ENCODE results near the gene FJX1.
A peak's percentile ranks its signal among the peaks of the same experiment; 100 is the strongest.

The FJX1 gene

GRCh38 chr11:35617687-35618496, at the start of gene FJX1:
Gene FJX1 (plus strand): TSS chr11:35618460. CDS start chr11:35618637, 177 bp downstream.
- DNase-seq (ENCODE audit: low spot score) = peak; percentile 77

GRCh38 chr11:35571696-35572095, 46.6 kb upstream of the FJX1 start:
- DNase-seq (ENCODE audit: low spot score) = no peak

GRCh38 chr11:35579557-35580396, 38.5 kb upstream of the FJX1 start:
- DNase-seq (ENCODE audit: low spot score) = no peak

GRCh38 chr11:35580397-35580781, 37.9 kb upstream of the FJX1 start:
- DNase-seq (ENCODE audit: low spot score) = no peak

GRCh38 chr11:35582033-35582432, 36.2 kb upstream of the FJX1 start:
- no peak for DNase-seq (ENCODE audit: low spot score)

DNA sequence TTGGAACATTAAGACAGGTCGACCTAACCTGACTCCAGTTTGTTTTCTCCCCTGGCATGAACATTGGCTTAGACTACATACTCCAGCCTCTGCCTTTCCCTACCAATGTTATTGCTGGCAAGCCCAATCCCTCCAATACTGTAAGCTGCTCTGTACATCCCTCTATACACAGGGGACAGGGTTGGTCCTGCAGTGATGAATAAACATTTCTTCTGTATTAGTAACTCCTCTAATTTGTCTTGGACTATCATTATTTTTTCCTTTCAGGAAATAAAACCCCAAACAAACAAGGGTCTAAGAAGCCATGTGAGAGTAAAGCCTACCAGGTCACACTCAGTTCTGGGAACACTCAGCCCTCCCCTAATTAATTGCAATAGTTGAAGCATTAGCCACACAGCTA, 35.1 kb upstream of the FJX1 start:
- DNase-seq (ENCODE audit: low spot score) = no peak

- DNase-seq (ENCODE audit: low spot score) = no peak
Observed at GRCh38 chr11:35583843-35584242, 34.4 kb upstream of the FJX1 start.

DNA sequence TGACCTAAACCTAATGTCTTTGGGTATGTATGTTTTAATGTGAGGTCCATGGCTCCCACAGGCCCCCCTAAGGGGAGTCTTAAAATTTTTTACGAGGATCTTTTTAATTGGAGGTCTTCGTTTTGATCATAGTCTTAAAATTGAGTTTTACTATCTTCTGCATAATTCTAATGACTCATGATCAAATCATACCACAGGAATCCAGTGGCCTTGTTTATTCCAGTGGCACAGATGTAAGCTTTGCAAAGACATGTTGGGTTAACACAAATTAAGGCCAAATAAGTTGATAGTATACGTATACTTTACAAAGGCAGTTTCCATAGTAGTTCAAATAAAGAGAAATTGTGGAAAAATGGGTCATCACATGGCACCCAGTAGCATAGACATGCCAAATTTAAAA, 33.9 kb upstream of the FJX1 start:
- no peak for DNase-seq (ENCODE audit: low spot score)

DNA sequence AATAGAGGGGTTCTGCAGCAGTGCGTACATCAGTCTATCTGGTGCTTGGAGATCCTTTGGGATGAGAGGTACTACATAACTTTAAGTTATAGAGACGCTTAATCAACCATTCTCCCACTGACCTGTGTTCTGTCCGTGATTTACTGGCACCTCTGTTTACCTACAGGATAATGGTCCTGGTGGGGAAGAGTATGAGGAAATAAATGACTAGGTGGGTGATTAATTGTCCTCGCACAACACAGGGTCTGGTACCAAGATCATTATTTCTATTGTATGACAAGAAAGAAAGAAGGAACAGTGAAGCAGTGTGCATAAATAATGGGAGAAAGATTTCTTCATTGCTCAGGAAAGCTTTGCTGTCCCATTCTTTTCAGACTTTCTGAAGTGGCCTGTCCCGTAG, 32.8 kb upstream of the FJX1 start:
- DNase-seq (ENCODE audit: low spot score) = no peak

- DNase-seq (ENCODE audit: low spot score) = no peak
Observed at GRCh38 chr11:35586222-35586621, 32.0 kb upstream of the FJX1 start.

DNA sequence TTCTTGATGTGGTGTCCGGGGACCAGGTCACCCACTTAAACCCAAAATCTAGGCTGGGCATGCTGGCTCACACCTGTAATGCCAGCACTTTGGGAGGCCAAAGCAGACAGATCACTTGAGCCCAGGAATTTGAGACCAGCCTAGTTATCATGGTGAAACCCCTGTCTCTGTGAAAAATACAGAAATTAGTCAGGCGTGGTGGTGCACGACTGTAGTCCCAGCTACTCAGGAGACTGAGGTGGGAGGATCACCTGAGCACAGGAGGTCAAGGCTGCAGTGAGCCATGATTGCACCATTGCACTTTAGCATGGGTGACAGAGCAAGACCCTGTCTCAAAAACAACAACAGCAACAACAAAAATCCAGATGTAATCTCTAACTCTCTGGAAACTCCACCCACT, 30.3 kb upstream of the FJX1 start:
- no peak for DNase-seq (ENCODE audit: low spot score)

- no peak for DNase-seq (ENCODE audit: low spot score)
Observed at GRCh38 chr11:35588627-35589026, 29.6 kb upstream of the FJX1 start.

DNA sequence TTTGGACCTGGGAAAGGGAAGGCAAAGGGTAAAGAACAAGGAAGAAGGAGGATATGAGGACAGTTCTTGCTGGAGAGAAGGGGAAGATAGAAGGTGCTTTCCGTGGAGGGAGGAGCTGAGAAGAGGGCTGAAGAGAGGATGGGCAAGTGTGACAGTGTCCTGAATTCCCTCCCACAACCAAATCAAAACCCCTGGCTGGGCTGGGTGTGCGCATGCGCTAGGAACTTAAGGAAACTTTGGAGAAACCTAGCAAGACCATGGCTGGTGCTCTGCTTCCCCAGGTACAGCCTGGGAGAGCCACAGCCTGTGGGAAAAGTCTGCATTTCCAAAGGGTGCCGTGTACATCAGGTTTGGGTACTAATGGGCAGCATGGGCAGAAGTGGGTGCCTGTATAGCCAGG, 29.0 kb upstream of the FJX1 start:
- no peak for DNase-seq (ENCODE audit: low spot score)

- no peak for DNase-seq (ENCODE audit: low spot score)
Observed at GRCh38 chr11:35590412-35590811, 27.8 kb upstream of the FJX1 start.

GRCh38 chr11:35593143-35593542, 25.1 kb upstream of the FJX1 start:
- no peak for DNase-seq (ENCODE audit: low spot score)

DNA sequence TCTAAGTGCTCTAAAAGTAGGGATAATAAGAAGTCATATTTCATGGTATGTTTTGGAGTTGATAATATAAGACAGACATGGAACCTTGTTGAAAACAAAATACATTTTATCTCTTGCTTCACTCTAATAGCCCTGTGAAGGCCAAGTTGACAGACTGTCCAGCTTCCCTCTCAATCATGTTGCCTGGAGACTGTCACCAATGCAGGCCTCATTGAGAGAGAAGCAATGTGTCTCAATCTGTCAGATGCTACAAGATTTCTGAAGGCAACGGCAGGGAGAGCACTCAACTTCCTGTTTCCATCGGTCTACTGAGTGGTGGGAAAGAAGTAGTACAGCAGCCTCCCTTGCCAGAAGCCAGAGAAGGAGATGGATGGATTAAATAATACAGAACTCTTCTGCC, 23.6 kb upstream of the FJX1 start:
- DNase-seq (ENCODE audit: low spot score) = no peak

GRCh38 chr11:35598254-35599125, 19.8 kb upstream of the FJX1 start:
- no peak for DNase-seq (ENCODE audit: low spot score)

DNA sequence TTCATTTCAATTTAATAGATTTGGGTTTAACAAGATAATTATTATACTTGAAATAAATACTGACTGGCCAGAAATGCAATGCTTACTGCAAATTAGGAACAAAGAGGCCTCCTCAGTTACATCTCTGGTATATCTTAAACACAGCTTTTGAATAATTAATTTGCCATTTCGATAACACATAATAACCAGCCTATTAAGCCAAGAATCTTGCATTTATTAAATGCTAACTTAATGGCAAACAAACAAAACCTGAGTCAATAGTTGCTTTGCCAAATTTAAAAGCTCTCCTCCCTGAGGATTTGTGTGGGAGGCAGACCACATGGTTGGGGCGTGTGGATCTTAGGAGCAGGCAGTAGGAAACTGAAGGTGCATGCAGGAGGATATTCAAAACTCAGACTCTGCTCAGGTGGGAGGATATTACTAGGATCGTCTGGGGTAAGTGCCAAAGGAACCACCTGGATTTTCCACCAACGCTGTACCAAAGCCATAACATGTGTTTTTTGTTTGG, 17.9 kb upstream of the FJX1 start:
- no peak for DNase-seq (ENCODE audit: low spot score)

GRCh38 chr11:35602160-35602793, 16.0 kb upstream of the FJX1 start:
- DNase-seq (ENCODE audit: low spot score) = no peak

- no peak for DNase-seq (ENCODE audit: low spot score)
Observed at GRCh38 chr11:35602979-35603378, 15.3 kb upstream of the FJX1 start.

- peak; percentile 24 for DNase-seq (ENCODE audit: low spot score)
Observed at GRCh38 chr11:35605706-35606105, 12.6 kb upstream of the FJX1 start.

- no peak for DNase-seq (ENCODE audit: low spot score)
Observed at GRCh38 chr11:35606206-35606605, 12.1 kb upstream of the FJX1 start.

Measured in cerebellar cortex (tissue), 1 donor.